IPS-NIHi11 (cell line): Measurements from ENCODE around the gene JARID2.
A peak's percentile ranks its signal among the peaks of the same experiment; 100 is the strongest.
"Not testable (repeated sequence)": the region's sequence is repeated elsewhere in the genome, so short reads cannot be mapped to it uniquely, and the experiment has no call there.

Experiments
- DNase-seq: peaks from one replicate; pipeline ENCODE4 v3.0.0; 2012; ENCODE audit warnings: mixed read lengths, low spot score

The JARID2 gene

DNA sequence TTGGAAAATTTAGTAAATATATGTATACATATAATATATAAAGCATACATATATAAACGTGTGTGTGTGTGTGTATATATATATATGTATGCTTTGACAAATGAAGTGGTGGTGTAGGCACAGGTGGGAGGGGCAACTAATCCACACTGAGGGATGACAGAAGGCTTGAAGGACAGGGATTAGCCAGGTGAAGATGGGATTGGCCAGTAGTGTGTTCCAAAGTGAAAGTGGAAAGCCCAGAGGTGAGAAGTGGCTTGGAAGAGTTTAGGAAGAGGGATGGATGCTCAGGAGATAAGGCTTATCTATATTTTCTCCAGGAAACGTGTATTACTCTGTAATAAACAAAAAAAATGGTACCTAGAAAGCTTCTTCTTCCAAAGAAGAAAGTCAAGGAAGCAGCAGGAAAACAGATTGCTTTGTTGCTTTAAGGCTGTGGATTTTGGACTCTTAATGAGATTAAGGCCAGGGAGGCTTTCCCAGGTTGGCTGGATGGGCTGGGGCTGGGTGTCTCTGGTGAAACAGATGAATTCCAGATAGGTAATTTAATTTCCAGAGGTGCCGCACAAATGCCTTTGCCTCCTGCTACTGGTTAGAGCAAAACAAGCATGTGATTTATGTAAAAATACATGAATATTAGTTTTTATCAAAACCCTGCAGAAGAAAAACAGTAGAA lies 63.9 kb downstream of the JARID2 start:
- no peak for DNase-seq

DNA sequence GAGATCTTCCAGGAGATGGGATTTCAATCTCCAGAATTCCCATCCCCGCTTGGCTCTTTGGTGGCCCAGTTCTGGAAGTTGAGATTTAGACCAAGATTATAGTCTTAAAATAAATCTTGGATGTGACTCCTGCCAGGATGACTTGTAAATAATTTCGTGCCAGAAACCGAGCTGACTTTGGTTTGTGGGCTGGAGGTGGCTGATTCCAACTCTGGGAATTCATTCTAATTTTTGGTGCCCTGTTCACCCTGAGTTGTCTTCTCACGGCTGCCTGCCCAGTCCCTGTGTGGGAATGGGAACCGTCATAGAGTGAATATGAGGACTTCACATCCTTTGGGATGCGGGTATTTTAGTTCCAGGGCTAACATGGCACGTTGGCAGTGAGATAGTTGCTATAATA lies 64.8 kb downstream of the JARID2 start:
- DNase-seq: no peak

DNA sequence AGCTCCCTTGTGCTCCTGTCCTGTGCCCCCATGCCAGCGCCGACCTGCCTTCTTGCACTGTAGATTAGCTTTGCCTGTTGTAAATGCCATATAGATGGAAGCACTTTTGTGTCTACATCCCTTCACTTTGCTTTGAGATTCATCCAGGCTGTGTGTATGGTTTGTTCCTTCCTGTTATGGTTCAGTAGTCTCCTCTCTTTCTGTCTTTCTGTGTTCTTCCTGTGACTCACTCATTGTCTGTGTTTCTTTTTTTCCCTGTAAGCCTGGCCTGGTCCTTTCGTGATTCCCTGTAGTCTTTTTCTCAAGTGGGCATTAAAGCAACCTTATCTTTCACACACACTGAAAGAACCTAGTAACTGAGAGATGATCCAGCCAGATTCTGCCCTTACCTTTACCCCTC lies 66.6 kb downstream of the JARID2 start:
- DNase-seq: no peak

DNA sequence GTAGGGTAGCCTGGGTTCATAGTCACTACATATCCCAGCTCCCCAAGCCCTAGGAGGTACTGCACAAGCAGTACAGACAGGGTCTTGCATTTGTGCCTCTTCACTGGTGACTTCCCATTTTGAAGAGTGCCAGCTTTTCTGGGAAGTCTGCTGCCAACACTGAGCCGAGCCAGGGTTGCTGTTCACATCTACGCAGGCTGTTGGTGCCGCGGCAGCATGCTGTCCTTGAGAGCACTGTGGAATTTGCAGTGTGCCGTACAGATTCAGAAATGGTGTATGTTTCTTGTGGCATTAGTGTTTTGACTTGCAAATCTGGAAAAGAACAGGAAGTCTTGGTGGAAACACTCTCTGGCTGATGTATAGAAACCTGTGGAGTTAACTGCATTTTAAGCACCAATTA lies 67.5 kb downstream of the JARID2 start:
- DNase-seq: no peak

DNA sequence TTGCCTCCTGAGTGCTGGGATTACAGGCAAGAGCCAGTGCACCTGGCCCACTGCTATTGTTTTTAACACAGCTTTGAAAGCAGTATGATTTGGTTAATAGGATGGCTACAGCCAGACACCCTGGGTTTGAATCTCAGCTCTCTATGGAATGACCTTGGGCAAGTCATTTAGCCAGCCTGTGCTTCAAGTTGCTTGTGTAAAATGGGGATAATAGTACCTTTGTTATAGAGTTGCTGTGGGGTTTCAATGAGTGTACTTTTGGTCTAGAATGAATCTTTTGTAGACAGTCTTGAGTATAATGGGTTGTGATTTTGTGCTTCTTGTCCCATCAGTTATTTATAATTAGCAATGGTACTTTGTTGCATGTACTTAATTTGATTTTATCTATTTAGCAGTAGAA lies 70.9 kb downstream of the JARID2 start:
- no peak for DNase-seq

DNA sequence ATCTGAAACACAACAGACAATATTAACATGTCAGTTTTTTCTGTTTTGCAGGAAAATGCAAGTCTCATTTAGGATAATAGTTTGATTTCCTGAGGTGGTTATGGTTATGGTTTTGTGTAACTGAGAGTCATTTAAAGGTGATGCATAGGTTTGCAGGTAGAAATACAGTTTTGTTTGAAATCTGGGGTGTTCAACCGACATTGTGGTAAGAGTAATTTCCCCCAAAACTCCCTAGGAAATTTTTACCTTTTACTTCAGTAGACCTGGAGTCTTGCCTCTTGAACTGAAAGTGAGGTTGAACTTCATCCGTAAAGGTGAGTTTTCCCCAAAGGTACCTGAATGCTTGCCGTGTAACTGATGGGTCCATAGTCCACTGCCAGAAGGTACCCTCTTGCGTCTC lies 71.4 kb downstream of the JARID2 start:
- no peak for DNase-seq

DNA sequence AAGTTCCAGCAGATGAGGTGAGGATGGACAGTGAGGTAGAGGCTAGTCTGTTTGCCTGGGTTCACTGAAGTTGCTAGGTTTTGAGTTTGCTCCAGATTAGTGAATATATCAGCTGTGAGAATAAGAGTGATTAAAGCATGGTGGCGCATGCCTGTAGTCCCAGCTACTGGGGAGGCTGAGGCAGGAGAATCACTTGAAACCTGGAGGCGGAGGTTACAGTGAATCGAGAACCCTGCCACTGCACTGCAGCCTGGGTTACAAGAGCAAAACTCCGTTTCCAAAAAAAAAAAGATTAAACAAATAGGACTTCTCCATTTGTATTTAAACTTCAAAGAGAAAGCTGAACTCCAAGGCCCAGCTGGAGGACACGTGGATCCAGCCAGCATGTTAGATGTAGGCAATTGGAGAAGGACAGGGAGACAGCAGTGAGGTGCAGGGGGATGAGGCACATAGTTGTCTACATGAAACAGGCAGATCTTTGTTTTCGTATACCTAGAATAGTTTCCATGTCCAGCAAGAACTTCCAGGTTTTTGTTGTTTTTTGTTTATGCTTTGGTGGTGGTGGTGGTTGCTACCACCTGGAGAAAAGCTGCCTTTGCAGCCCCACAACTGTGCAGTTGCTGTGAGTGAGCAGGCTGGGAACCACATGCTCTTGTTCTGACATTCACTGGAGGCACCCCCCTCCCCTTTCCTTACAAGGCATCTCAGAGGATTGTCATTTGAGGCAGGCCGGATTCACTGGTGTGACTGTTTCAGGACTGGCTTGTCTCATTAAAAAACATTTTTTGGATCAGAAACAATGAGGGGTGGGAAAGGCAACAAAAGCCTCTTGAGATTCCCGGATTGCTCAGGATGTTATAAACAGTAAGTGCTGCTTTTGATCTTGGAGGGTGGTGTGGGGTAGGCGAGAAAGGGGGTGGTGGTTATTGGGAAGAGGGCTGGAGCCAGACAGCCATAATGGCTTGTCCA lies 72.3 kb downstream of the JARID2 start:
- peak; percentile 24 for DNase-seq

DNA sequence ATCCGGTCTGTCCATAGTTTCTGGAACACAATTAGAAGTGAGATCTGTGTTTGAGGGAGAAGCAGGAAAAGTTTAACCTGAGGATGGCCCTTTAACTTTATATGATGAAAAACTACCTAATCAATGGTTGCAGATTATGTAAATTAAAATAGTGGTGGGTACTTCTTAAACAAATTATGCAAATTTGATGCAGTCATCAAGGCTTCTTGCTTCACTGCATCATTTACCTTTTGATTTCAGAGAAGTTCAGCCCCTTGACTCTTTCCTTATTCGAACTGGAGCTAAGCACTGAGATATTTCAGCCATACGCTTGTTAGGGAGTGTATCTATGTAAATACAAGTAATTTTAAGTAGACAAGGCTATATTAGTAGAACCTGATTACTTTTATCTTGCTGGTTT lies 73.8 kb downstream of the JARID2 start:
- DNase-seq: no peak

DNA sequence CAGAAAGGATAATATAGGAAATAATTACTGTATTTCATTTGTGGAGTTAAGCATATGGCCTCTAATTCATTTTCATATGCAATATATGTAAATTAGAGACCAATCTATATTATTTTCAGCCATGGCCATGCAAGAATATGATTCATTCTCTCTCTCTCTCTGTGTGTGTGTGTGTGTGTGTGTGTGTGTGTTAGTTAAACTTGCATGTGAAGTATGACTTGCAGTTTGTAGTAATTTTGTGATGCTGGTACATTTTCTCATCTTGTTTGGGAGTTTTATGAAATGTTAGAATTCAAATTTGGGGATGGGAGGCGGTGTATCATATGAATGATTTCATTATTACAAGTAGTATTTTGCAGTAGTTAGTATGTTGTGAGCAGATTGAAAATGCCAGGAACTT lies 74.8 kb downstream of the JARID2 start:
- DNase-seq: no peak

DNA sequence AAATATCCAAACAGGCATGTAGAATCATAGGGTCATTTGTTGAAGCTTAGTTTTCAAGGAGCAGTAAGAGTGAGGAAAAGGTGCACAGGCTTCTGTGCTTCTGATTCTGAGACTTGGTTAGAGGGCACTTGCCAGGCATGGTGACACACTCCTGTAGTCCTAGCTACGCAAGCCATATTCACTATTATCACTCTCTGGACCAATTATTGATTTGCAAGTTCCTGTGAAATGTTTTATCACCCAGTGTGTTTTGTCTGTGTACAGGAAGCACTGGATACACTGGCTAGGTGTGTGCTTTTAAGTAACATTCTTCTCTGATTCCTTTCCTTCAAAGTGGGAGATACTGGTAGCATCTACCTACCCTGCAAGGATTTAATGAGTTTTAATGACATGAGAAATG lies 76.3 kb downstream of the JARID2 start:
- no peak for DNase-seq

DNA sequence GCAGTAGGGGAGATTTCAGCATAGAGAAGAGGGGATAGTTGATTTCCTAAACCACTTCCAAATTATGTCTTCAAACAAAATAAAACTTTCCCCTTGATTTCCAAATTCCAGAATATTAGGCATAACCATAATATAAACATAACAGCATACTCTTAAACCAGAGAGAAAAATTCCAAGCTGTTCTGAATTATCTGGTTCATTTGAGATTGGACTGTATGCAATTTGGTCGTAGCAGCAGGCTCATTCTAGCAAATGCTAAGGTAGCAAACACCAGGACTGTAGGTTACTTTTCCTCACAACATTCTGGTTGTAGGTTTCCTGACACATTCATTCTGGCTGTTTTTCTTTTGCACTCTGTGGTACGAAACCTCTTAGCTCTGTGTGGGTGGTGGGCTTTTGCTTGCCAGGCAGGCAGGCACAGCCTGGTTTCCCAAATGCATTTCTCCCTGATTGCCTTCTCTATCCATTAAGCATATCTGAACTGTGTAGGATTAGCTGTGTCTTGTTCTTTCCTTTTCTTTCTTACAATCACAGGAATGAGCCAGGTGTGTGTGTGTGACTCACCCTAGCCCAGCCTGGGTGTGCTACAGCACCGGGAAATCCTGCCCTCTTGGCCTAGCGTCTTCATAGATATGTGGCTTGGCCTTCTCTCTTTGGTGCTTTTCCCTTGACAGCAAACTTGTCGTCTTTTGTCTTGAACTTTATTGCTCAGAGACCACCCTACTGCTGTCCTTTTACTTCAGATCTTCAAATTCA lies 77.1 kb downstream of the JARID2 start:
- no peak for DNase-seq

DNA sequence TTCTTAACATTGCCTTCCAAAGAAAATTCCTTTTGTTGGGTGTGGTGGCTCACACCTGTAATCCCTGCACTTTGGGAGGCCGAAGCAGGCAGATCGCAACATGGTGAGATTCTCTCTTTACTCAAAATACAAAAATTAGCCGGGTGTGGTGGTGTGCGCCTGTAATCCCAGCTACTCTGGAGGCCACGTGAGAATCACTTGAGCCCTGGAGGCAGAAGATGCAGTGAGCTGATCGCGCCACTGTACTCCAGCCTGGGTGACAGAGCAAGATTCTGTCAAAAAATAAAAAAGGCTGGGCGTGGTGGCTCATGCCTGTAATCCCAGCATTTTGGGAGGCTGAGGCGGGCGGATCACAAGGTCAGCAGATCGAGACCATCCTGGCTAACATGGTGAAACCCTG lies 77.7 kb downstream of the JARID2 start:
- not testable (repeated sequence) for DNase-seq

DNA sequence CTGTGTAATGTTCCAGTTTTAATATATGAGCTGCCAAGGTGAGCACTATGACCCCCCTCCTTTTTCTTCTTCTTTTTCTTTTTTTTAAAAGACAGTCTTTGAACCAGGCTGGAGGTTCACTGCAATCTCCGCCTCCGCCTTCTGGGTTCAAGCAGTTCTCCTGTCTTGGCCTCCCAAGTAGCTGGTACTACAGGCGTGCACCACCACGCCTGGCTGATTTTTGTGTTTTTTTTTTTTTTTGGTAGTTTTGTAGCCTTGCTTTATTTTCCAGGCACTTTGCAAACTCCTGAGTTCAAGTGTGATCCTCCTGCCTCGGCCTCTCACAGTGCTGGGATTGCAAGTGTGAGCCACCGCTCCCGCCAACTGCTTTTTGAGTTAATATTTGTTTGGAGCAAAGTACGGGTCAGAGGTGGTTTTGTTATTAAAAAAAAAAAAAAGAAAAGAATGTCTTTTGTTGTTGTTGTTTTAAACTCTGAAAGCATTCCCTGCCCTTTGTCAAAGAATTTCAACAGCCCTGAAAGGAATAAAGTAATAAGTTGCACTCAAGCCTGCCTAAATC lies 78.6 kb downstream of the JARID2 start:
- DNase-seq: no peak

DNA sequence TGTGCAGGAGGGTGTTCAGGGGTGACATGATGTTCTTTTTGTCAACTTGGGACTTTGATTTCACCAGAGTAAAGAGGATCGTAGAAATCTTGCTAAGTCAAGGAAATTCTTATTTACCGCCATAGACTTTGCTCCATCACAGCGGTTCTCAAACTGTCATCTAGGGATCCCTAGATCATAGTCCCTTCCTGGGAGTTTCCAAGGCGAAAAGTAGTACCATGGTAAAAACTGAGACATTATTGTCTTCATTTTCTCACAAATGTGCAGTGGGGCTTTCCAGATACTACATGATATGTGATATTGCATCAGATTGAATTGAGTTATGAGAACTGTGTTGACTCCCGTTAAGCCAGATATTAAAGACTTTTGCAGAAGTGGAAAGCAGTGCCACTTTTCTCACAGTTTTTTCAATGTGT lies 79.7 kb downstream of the JARID2 start:
- DNase-seq: no peak

DNA sequence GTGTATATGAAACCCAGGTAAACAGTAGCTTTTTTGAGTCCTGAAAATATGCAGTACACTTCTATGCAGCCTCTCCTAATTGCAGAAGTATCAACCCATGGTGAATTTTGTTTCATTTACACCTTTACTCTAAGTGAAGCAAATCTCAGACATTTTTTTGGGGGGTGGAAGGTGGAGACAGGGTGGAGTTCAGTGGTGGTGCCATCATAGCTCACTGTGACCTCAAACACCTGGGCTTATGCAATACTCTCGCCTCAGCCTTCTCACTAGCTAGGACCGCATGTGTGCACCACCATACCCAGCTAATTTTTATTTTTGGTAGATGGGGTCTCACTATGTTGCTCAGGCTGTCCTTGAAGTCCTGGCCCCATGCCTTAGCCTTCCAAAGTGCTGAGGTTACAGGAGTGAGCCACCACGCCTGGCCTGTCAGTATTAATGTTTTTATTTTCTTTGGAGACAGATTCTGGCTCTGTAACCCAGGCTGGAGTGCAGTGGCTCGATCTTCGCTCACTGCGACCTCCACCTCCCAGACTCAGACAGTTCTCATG lies 80.3 kb downstream of the JARID2 start:
- no peak for DNase-seq

DNA sequence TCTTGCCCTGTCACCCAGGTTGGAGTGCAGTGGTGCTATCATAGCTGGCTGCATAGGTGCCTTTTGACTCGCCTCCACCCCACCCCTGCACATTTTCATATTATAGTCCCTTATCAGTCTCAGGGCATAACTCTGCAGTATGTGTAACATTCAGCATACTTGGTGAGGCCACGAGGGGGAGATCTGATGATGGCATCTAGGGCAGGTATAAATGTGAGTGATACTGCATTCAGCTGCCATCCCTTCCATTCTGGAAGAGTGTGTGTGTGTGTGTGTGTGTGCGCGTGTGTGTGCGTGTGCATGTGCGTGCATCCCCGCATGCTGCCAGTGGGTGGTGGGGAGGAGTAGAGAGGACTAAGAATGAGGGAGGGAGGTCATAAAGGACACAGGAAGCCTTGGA lies 81.4 kb downstream of the JARID2 start:
- no peak for DNase-seq

DNA sequence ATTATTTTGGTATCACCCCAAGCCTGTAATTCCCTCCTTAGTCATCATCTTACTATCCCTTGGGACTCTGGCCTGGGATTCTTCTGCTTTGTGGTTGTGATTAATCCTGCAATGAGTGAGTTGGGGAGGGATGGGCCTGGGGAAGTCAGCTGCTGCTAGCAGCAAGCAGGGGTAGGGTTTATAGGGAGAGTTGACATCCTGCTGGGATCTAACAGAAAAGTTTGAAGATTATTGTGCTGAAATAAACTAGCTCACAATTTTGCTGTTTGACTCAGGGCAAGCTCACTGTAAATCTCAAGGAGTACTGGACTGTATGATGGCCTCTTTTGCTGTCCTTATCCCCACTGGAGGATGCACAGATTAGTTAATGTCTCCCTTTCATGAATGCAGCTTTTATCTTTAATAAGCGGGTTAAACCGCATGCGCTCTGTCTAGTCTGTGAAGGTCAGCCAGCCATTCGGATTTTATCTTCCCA lies 83.4 kb downstream of the JARID2 start:
- peak; percentile 17 for DNase-seq

DNA sequence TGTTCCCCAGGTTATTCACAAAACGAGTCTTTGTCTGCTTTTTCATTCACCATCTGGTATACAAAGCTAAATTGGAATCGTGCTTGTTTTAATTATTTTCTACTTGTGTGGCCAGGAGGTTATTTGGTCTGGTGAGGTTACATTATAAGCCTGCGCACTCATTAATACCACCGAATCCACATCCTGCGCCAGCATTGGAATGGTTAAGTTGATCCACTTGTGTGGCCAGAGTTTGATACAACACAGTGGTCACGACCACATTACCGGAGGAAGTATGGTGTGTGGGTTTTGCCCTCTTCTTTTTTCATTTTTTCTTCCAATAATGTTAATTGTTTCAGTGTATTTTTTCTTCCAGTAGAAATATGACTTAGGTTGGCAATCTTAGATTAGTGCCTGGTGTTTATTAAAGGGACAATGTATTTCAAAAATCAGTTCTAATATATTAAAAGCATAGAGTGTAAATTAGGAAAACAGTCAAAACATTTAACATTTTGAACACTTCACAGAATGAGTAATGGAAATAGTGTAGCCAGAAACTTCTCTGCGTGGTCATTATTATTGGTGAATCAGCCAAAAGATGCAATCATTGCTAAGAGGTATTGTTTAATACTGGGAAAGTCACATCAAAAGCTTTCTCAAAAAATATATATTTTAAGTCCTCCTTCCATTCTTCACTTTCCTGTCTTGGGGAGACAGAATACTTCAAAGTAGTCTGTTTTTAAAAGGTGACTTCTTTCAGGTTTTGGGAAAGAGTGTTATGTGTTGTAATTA lies 84.5 kb downstream of the JARID2 start:
- DNase-seq: no peak

DNA sequence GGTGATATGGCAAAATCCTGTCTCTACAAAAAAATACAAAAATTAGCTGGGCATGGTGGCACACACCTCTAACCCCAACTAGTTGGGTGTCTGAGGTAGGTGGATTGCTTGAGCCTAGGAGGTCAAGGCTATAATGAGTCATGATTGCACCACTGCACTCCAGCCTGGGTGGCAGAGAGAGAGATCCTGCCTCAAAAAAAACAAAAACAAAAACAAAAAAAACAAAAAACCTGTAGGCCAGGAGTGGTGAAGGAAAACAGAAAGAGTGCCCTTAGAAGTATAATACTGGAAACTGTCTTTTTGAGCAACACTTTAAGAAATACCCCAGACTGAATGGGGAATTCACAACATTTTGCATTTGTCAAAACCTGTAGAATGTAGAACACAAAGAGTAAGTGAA lies 85.3 kb downstream of the JARID2 start:
- no peak for DNase-seq

DNA sequence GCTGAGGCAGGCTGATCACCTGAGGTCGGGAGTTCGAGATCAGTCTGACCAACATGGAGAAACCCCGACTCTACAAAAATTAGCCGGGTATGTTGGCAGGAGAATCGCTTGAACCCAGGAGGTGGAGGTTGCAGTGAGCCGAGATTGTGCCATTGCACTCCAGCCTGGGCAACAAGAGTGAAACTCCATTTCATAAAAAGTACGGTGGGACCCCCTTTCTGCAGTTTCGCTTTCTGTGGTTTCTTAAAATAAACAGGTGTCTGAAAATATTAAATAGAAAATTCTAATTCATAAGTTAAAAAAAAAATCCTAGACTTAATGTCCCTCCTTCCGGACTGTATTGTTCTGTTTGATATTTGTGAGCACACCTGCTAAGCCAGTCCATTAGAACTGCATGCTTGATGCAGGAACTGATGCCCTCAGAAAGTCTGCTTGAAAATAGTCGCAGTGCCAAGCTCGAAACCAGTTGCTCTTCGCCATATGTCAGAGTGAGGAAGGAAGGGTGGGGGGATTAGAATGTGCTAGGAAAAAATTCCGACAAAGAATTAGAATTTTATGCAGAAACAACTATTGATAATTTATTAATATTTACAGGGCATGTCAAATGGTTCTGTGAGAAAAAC lies 85.9 kb downstream of the JARID2 start:
- DNase-seq: no peak

DNA sequence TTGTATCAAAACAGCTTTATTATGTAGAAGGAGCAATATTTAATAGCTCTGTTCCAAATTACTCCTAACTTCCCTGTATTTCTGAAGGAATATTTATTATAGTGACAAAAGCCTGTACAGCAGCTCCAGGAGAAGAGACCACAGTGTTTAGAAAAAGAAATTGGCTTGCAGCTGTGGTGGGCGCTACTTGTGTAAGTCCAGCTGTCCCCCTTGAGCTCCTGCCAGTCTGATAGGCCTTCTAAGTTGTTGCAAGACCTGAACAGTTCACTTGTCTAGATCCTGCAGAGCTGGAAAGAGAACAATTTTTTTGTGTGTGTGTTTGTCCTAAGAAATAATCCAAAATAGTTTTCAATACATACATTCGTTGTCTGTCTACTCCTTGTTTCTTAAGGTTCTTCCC lies 86.6 kb downstream of the JARID2 start:
- DNase-seq: no peak
